ENCODE results near the gene KIF5B. TPM values are rescaled to one million over a fixed set of nuclear protein-coding genes. Genes with fewer than 3 reads are reported as not detected.

Gene KIF5B
- total RNA-seq, 1 experiment from 2014 or later = 70.5 TPM

- H3K23ac ChIP-seq (ENCODE audit: insufficient read length, low read depth, low read length) = no peak overlapping the region
- H3K4me1 ChIP-seq (ENCODE audit: insufficient read depth, low read length) = no peaks in the 10 kb centered on the region
- H4K8ac ChIP-seq (replicated peaks; ENCODE audit: insufficient read length, low read depth, low read length) = no peak overlapping the region
- Mint-ChIP-seq H3K4me1 (no peaks in the 10 kb centered on the region), H3K4me3 (no peak overlapping the region), H3K27me3 (ENCODE audit: low read depth) (no peaks in the 10 kb centered on the region), H3K36me3 (ENCODE audit: insufficient read depth in 1 of 3, low read depth in 3 of 3) (peaks cover 56 to 89% (median 82%) of the 10 kb centered on the region in 3 experiments; a peak in 6 of 7 replicates), H3K27ac (peak overlapping the region in 1 of 3 experiments; percentile 40; a peak in 2 of 7 replicates), H3K9me3 (no peaks in the 10 kb centered on the region)
- WGBS (ENCODE audit: extremely low coverage, insufficient read length, low lambda C conversion rate) = no CpG with 5 or more reads among the region's 11 CpGs
- H3K14ac ChIP-seq (ENCODE audit: insufficient read depth, low read length) = no peak overlapping the region
- no peaks in the 10 kb centered on the region for H3K79me1 ChIP-seq (ENCODE audit: insufficient read depth, low read depth, low read length, poor library complexity, severe bottlenecking)
- no peak overlapping the region for H4K5ac ChIP-seq (ENCODE audit: insufficient read length, low read depth, low read length)
- H2AK5ac ChIP-seq (ENCODE audit: insufficient read length, low read length) = no peak overlapping the region
- no peaks in the 10 kb centered on the region for H4K20me1 ChIP-seq (ENCODE audit: control insufficient read depth, insufficient read depth, insufficient read length)
- no peaks in the 10 kb centered on the region for H3K9me3 ChIP-seq (ENCODE audit: control insufficient read depth, low read depth, low read length)
- H3K27me3 ChIP-seq (ENCODE audit: insufficient read depth, low read length) = no peaks in the 10 kb centered on the region
- no peak overlapping the region for H2BK15ac ChIP-seq (ENCODE audit: low read depth, low read length)
- no peak overlapping the region for H3T11ph ChIP-seq (ENCODE audit: low read length)
- no peak overlapping the region for H3K9ac ChIP-seq (ENCODE audit: extremely low read depth, insufficient read length, low read length)
- H2BK12ac ChIP-seq (ENCODE audit: insufficient read length, low read depth, low read length) = no peak overlapping the region
- no peak overlapping the region for H2BK20ac ChIP-seq (ENCODE audit: low read depth, low read length, poor library complexity, severe bottlenecking)
- no peak overlapping the region for H2BK120ac ChIP-seq (ENCODE audit: low read depth, low read length, poor library complexity, severe bottlenecking)
- H3K23me2 ChIP-seq (ENCODE audit: insufficient read length, low read depth, low read length, poor library complexity, severe bottlenecking) = no peaks in the 10 kb centered on the region
- no peak overlapping the region for H3K4me2 ChIP-seq (ENCODE audit: insufficient read depth, insufficient read length, low read length)
- TF ChIP-seq CTCF (conservative IDR thresholded peaks at IDR 0.05) = no peak
- no peak overlapping the region for H2BK5ac ChIP-seq (ENCODE audit: insufficient read length, low read length)
- H3K27ac ChIP-seq (ENCODE audit: insufficient read length, low read depth, low read length) = no peak overlapping the region
- DNase-seq = no peak
- H3K18ac ChIP-seq (ENCODE audit: insufficient read length, low read depth, low read length) = no peak overlapping the region
- H2AFZ ChIP-seq (ENCODE audit: low read length) = no peak overlapping the region
- no peaks in the 10 kb centered on the region for H3K79me2 ChIP-seq (ENCODE audit: insufficient read depth, low read length)
- no peak overlapping the region for H3K56ac ChIP-seq (ENCODE audit: insufficient read length, low read depth, low read length)
- H3K4ac ChIP-seq (ENCODE audit: low read depth, low read length) = no peak overlapping the region
- H4K91ac ChIP-seq (ENCODE audit: insufficient read length, low read depth, low read length) = no peak overlapping the region
Observed at GRCh38 chr10:32017044-32017443, 39.2 kb downstream of the KIF5B start.

Data from H9 (cell line).